ENCODE results near the gene PALD1.

The PALD1 gene

DNA sequence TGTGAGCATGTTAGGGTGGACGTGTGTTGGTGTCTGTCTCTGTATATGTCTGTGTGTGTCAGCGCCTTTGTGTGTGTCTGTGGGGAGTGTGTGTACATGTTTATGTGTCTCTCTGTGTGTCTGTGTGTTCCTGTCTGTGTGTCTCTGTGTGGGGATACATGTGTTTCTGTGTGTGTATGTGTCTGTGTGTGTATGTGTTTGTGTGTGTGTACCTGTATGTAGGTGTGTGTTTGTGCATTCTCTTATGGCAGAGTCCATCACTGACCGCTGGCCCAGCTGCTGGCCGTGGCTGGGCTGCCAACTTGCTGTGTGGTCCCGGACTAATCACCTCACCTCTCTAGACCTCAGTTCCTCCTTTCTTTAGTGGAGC, 54.6 kb downstream of the PALD1 start:
- FAIRE-seq (no peak), DNase-seq (ENCODE audit: insufficient read length, low spot score) (no peak)

- FAIRE-seq (no peak), DNase-seq (ENCODE audit: insufficient read length, low spot score) (no peak)
Measured at GRCh38 chr10:70534281-70534680, 55.7 kb downstream of the PALD1 start.

- FAIRE-seq (no peak), DNase-seq (ENCODE audit: insufficient read length, low spot score) (no peak)
Measured at GRCh38 chr10:70535001-70535400, 56.4 kb downstream of the PALD1 start.

- no peak for DNase-seq (ENCODE audit: insufficient read length, low spot score)
- no peak for FAIRE-seq
Measured at GRCh38 chr10:70535451-70535850, 56.9 kb downstream of the PALD1 start.

GRCh38 chr10:70536196-70536861, 57.8 kb downstream of the PALD1 start:
- DNase-seq (ENCODE audit: insufficient read length, low spot score), result no peak

DNA sequence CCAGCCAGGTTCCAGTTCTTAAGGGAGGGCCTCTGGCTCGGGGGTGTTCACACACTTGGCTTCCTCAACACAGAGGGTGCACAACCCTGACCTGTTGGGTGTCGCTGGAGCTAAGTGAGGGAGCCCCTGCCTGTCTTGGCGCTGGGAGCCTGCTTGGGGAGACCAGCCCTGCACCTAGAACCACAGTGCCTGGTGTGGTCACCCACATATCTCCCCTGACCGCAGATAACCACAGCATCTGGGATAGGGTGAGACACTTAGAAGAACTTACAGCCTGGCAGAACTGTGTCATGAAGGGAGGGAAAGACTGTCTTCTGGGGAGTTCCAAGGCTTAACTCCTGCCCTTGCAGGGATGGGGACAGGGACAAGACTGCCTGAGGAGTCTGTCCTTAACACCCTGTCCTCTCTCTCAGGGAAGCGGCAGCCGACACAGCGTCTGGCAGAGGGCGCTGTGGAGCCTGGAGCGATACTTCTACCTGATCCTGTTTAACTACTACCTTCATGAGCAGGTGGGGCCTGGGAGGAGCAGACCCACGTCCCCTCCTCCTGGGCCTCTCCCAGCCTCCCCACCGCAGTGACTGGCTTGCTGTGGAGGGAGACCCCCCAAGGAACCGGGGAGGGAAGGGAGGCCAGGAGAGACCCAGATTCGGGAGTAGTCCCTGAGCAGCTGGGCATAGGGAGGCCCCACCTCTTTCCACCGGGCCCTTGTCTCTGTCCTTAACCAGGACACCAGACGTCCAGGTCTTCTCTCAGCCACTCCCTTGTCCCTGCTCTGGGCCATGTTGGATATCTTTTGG, 59.0 kb downstream of the PALD1 start:
- DNase-seq (ENCODE audit: insufficient read length, low spot score), result no peak
- FAIRE-seq, result peak; percentile 18

More at GRCh38 chr10:70536196-70536861, 57.8 kb downstream of the PALD1 start:
- no peak for FAIRE-seq

- no peak for DNase-seq (ENCODE audit: insufficient read length, low spot score)
- no peak for FAIRE-seq
Measured at GRCh38 chr10:70538195-70538520, 59.6 kb downstream of the PALD1 start.

DNA sequence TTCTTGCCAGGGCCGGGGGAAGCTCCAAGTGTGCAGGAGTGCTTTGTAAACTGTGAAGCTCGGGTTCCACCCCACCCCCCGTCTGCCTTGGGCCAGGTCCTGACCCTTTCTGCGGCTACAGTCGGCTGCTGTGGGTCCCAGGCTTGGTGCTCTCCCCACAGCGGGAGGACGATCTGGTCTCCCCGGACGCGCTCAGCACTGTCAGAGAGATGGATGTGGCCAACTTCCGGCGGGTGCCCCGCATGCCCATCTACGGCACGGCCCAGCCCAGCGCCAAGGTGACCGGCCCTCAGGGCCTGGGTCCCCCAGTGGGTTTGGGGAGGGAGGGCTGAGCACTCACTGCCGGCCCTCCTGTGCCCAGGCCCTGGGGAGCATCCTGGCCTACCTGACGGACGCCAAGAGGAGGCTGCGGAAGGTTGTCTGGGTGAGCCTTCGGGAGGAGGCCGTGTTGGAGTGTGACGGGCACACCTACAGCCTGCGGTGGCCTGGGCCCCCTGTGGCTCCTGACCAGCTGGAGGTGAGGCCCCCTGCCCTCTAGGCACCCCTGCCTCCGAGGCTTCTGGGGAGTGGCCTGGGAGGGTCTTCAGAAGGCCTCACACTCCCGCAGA, 60.3 kb downstream of the PALD1 start:
- no peak for DNase-seq (ENCODE audit: insufficient read length, low spot score)
- FAIRE-seq, result no peak

DNA sequence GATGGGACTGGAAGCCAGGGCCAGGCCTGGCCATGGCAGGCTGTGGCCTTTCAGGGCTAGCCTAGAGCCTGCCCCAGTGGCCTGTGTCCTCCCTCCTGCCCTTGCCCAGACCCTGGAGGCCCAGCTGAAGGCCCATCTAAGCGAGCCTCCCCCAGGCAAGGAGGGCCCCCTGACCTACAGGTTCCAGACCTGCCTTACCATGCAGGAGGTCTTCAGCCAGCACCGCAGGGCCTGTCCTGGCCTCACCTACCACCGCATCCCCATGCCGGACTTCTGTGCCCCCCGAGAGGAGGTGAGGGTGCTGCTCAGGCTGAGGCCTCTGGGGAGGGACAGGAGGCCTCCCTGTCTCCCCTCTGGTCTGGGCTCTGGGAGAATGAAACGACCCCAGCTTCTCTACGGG, 60.9 kb downstream of the PALD1 start:
- FAIRE-seq (no peak), DNase-seq (ENCODE audit: insufficient read length, low spot score) (no peak)

DNA sequence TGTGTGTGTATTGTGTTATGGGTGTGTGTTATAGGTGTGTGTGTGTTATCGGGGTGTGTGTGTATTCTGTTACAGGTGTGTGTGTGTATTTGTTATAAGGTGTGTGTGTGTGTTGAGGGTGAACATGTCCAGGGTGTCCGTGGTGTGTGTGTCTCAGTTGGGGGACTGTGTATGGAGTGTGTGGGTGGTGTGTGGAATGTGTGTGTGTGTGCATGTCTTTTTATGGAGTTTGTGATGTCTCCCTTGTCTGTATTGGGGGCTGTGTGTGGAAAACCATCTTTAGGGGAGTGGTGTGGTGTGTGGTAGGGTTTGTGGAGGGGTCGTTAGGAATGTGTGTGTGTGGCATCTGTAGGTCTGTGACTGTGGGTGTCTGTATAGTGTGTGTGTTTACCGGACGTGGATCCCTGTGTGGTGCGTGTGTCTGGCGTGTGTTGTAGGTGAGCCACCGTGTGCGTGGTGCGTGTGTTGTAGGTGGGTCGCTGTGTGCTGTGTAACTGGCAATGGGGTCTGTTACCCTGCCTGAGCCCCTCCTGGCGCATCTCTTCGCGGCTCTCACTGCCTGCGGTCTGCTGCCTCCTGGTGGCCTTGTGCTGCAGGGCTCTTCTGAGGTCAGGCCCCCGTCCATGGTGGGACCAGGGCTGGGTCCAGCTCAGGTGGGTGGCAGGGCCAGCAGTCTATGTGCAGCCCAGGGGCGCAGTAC, 61.7 kb downstream of the PALD1 start:
- FAIRE-seq, result no peak
- DNase-seq (ENCODE audit: insufficient read length, low spot score), result peak; percentile 46

DNA sequence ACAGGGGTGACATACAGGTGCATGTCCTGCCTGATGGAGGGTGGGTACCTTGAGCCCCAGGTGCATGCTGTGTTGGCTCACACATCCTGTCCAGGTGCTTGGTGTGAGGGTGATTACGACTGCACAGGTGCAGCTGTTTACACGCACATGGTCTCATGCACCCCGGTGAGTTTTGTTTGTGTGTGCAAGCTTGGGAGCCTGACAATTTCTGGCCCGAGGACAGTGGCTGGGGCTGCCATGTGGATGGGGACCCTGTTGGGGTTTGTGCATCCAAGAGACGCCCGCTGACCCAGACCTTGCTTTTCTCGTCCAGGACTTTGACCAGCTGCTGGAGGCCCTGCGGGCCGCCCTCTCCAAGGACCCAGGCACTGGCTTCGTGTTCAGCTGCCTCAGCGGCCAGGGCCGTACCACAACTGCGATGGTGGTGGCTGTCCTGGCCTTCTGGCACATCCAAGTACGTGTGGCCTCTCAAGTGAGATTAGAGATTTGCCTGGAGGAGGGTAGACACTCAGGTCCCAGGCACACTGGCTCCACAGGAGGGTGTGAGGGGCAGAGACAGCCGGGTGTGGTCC, 62.3 kb downstream of the PALD1 start:
- FAIRE-seq (no peak), DNase-seq (ENCODE audit: insufficient read length, low spot score) (no peak)

DNA sequence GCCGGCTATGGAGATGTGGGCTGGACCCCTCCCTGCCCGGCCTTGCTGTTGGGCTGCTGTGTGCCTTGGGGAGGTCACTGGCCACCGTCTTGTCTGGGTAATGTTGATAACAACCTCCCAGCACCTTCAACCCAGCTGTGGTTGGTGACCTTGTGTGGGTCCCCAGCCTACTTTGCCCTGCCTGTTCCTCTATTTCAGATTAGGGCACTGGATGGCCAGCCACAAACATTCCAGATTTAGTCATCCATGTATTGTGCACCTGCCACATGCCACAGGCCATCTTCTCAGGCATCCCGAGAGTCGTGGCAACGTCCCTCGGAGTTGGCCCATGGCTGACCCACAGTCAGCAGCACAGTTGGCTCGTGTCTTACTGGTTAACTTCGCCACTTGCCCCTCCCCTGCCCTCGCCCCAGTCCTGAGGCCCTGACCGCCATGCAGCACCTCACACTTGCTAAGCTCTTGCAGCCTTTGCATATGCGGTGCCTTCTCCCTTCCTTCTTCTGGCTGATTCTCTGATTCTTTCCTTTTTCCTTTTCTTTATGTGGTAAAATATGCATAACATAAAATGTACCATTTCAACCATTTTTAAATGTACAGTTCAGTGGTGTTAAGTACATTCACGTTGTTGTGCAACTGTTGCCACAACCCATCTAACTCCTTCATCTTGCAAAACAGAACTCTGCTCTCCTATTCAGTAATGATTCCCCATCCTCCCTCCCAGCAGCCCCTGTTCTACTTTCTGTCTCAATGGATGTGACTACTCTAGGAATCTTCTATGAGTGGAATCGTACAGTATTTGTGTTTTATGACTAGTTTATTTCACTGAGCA, 63.4 kb downstream of the PALD1 start:
- DNase-seq (ENCODE audit: insufficient read length, low spot score) (no peak), FAIRE-seq (no peak)

DNA sequence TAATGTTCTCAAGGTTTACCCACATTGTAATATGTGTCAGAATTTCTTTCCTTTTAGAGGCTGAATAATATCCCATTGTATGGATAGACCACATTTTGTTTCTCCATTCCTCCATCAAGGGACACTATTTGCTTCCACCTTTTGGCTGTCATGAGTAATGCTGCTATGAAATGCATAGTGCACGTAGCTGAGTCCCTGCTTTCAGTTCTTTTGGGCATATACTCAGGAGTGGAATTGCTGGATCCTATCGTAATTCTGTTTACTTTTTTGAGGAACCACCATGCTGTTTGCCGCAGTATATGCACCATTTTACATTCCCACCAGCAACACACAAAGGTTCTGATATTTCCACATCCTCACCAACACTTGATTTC, 64.0 kb downstream of the PALD1 start:
- DNase-seq (ENCODE audit: insufficient read length, low spot score), result no peak
- FAIRE-seq, result no peak

DNA sequence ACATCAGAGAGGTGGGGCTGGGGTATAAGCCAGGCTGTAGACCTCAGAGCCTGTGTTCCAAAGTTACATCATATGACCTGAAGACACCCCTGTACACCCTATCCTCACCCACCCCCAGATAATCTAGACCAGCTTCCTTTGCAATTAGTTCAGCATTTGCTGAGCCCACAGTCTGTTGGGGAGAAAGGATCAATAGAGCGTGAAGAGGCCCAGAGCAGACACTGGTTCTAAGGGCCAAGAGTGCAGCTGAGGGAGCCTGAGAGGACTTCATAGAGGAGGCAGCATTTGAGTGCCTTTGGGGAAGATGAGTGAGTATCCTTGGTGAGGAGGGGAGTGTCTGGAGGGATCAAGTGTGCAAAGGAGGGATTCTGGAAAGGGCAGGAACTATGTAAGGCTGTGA, 65.3 kb downstream of the PALD1 start:
- DNase-seq (ENCODE audit: insufficient read length, low spot score) (no peak), FAIRE-seq (no peak)

DNA sequence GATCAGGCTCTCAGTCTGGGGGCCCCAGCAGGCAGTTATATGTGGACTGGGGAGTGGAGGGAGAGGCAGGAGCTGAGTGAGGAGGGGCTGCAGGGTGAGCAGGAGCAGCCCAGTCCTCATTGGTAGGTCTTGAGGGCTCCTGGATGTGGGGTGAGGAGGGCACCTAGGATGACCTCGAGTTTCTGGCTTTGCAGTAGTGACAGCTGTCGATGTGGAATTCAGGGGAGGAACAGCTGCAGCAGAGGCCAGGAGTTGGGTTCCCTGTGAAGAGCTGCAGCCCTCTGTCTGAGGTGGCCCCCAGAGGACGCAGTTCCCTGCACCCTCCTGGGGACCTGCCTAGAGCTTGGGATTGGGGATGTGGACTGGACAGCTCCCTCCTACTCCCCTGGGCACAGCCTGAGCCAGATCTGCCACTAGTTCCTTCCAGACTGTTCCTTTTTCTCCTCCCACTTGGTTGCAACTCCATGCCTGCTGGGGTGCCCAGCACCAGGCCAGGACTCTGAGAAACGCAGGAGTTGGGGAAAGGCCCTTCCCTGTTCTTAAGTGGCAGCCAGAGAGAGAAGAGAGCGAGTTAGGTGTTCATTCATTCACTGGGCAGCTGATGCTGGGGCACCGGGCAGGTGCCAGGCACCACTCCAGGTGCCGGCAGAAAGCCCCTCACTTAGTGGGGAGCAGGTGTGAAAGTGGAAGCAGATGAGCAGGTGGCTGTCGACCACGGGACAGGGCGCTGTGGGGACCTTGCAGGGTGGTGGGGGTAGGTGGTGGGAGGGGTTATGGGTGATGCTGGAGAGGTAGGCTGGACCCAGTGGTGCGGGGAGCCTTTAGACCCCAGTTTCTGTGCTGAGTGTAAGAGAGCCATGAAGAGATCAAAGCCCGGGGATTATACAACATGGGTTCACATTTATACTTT, 66.1 kb downstream of the PALD1 start:
- no peak for FAIRE-seq
- no peak for DNase-seq (ENCODE audit: insufficient read length, low spot score)

- DNase-seq (ENCODE audit: insufficient read length, low spot score), result no peak
- no peak for FAIRE-seq
Measured at GRCh38 chr10:70546584-70546983, 68.0 kb downstream of the PALD1 start.

GRCh38 chr10:70549351-70549961, 70.9 kb downstream of the PALD1 start:
- FAIRE-seq (no peak), DNase-seq (ENCODE audit: insufficient read length, low spot score) (no peak)

DNA sequence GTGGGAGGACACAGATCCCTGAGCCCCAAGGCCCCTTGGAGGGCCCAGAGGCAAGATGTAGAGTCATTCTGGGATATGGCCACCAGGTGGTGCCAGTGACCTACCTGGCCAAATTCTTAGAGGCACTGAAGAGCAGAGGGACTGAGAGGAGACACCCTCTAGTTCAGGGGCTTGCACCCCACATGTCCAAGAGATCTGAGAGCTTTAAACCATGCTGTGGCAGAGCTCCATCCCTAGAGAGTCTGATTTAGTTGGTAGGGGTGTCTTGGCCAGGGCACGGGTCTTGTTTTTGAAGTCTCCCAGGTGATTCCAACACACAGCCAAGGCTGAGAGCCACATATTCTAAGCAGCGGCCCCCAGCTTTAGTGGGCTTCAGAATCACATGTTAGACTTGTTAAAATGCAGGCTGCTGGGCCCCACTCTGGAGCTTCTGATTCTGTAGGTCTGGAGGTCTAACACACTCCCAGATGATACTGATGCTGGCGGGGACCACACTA, 71.4 kb downstream of the PALD1 start:
- DNase-seq (ENCODE audit: insufficient read length, low spot score) (peak; percentile 86), FAIRE-seq (peak; percentile 70)

DNA sequence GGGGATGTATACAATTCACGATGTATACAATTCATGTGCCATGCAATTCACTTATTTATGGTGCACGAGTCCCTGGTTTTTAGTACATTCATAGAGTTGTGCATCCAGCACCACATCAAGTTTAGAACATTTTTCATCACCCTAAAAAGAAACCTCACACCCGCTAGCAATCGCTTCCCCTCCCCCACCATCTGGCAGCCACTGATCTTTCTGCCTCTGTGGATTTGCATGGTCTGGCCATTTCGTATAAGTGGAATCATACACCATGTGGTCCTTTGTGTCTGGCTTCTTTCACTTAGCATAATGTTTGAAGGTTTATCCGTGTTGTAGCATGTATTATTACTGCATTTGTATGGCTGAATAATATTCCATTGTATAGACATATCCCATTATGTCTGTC, 71.9 kb downstream of the PALD1 start:
- no peak for FAIRE-seq
- no peak for DNase-seq (ENCODE audit: insufficient read length, low spot score)

All from GM19239 (cell line).